Measurements from ENCODE around the gene CKB.

GRCh38 chr14:103509864-103510723, 12.5 kb downstream of the CKB start:
- TF ChIP-seq CTCF (conservative IDR thresholded peaks at IDR 0.05; ENCODE audit: low read length) (no peak), EZH2phosphoT487 (IDR thresholded peaks at IDR 0.05; ENCODE audit: borderline replicate concordance) (no peak)

Measured in Loucy (cell line).